Endothelial cell of umbilical vein (primary cell): Measurements from ENCODE around the gene NXPH4. TPM values are rescaled to one million over a fixed set of nuclear protein-coding genes. Genes with fewer than 3 reads are reported as not detected.

ENCODE experiments used
- BruUV-seq: library from RNA; stranded (reverse); fragments of 400-500 nt; replicated peaks from 2 replicates; lab custom pipeline; 2021; lab: Mats Ljungman, UMichigan
- CTCF ChIA-PET: fragments of 300-600, 350-600 bp; sonication (Branson Sonifier 250); formaldehyde crosslinking; loops from one replicate; lab custom pipeline; 2021; ENCODE audit warnings: antibody characterized with exemption, inconsistent platforms; lab: Charles Lee
- POLR2A ChIA-PET: fragments of 300-600, 350-600 bp; sonication (Branson Sonifier 250); formaldehyde crosslinking; loops from one replicate; lab custom pipeline; 2021; ENCODE audit warnings: antibody characterized with exemption, inconsistent platforms; lab: Charles Lee
- DNase-seq: peaks from one replicate; pipeline ENCODE4 v3.0.0-alpha.2; 2011; ENCODE audit warnings: low read depth, low spot score
- FAIRE-seq: peaks from 2 replicates; lab custom pipeline; 2011; peaks lifted over from hg19 to GRCh38; lab: Jason Lieb, UNC
- H2AFZ ChIP-seq: 2 replicates; pipeline ENCODE4 v1.6.0; 2012; ENCODE audit warnings: low read depth, low read length, control low read depth, inconsistent platforms
- H3K27ac ChIP-seq: 2 replicates; pipeline ENCODE4 v1.5.1; 2011; ENCODE audit warnings: low read depth, mild to moderate bottlenecking, control low read depth, low read length, moderate library complexity; ENCODE audit not compliant: insufficient read depth
- H3K27me3 ChIP-seq, 2 experiments: 2 replicates each; pipeline versions ENCODE4 v1.6.0 to v1.6.1; 2011; ENCODE audit warnings: low read length in 2 of 2, mixed read lengths in 1 of 2; ENCODE audit not compliant: control insufficient read depth in 2 of 2, insufficient read depth in 2 of 2
- H3K36me3 ChIP-seq, 2 experiments: 2 replicates in 1 of 2; 3 replicates in 1 of 2; pipeline ENCODE4 v1.5.1; 2011; ENCODE audit warnings: low read length in 2 of 2, mild to moderate bottlenecking in 1 of 2, moderate library complexity in 1 of 2; ENCODE audit not compliant: control insufficient read depth in 2 of 2, insufficient read depth in 2 of 2; ENCODE audit errors: extremely low read depth in 1 of 2
- H3K4me1 ChIP-seq: 3 replicates; pipeline ENCODE4 v1.5.1; 2011; ENCODE audit warnings: mild to moderate bottlenecking, low read length; ENCODE audit not compliant: control insufficient read depth, insufficient read depth; ENCODE audit errors: extremely low read depth
- H3K4me2 ChIP-seq: 2 replicates; pipeline ENCODE4 v1.6.1; 2011; ENCODE audit warnings: low read length, control low read depth, mixed read lengths; ENCODE audit not compliant: insufficient read depth
- H3K4me3 ChIP-seq, 3 experiments: fragments of 200-600 bp in 1 of 3; sonication (generic), shearing (Covaris generic) in 1 of 3; replicated peaks in 1 of 3; 2 replicates each; pipeline ENCODE4 v1.5.1; 2011 to 2016; ENCODE audit warnings: control low read depth in 3 of 3, low read length in 3 of 3, mild to moderate bottlenecking in 2 of 3, inconsistent platforms in 1 of 3, low read depth in 1 of 3, moderate library complexity in 1 of 3; ENCODE audit not compliant: insufficient read depth in 1 of 3
- H3K79me2 ChIP-seq: 2 replicates; pipeline ENCODE4 v1.6.0; 2012; ENCODE audit warnings: low read length, inconsistent platforms; ENCODE audit not compliant: control insufficient read depth, insufficient read depth
- H3K9ac ChIP-seq: replicated peaks from 2 replicates; pipeline ENCODE3; 2011; ENCODE audit warnings: low read length, control low read depth; ENCODE audit not compliant: insufficient read depth; ENCODE audit errors: extremely low read depth
- H3K9me1 ChIP-seq: replicated peaks from 3 replicates; pipeline ENCODE4 v1.6.0; 2011; ENCODE audit warnings: mild to moderate bottlenecking, low read length; ENCODE audit not compliant: control insufficient read depth, insufficient read depth; ENCODE audit errors: extremely low read depth
- H3K9me3 ChIP-seq: replicated peaks from 2 replicates; pipeline ENCODE4 v1.5.1; 2012; ENCODE audit warnings: low read length, inconsistent platforms; ENCODE audit not compliant: control insufficient read depth, insufficient read depth
- H4K20me1 ChIP-seq: replicated peaks from 2 replicates; pipeline ENCODE3; 2011; ENCODE audit warnings: mild to moderate bottlenecking, low read length; ENCODE audit not compliant: control insufficient read depth, insufficient read depth; ENCODE audit errors: extremely low read depth
- EZH2 ChIP-seq: IDR thresholded peaks from 2 replicates; pipeline ENCODE4 v1.6.1; 2012; ENCODE audit warnings: borderline replicate concordance, low read depth, mild to moderate bottlenecking, moderate library complexity, low read length, inconsistent platforms; ENCODE audit not compliant: severe bottlenecking
- FOS ChIP-seq: IDR thresholded peaks from 2 replicates; pipeline ENCODE4 v1.6.1; 2011; ENCODE audit warnings: mild to moderate bottlenecking, low read length, moderate library complexity, borderline replicate concordance; ENCODE audit not compliant: insufficient read depth
- MAX ChIP-seq: IDR thresholded peaks from 2 replicates; pipeline ENCODE4 v1.6.1; 2011; ENCODE audit not compliant: insufficient read depth, insufficient read length
- MYC ChIP-seq: IDR thresholded peaks from one replicate; pipeline ENCODE4 v1.6.1; 2011; ENCODE audit warnings: mild to moderate bottlenecking, low read depth, low read length
- POLR2A ChIP-seq: IDR thresholded peaks from 2 replicates; pipeline ENCODE4 v1.6.1; 2012; ENCODE audit warnings: low read depth, mild to moderate bottlenecking, control low read depth, low read length
- POLR2AphosphoS5 ChIP-seq: IDR thresholded peaks from 2 replicates; pipeline ENCODE4 v1.6.1; 2012; ENCODE audit warnings: low read depth, mild to moderate bottlenecking, control low read depth, low read length, moderate library complexity; ENCODE audit not compliant: insufficient read depth
- dilution Hi-C: fragments of 300-500 bp; cut with MboI; formaldehyde crosslinking; loops from one replicate; pipeline ENCODE4 v1.15.0; 2019; ENCODE audit warnings: low sequenced_read_pairs; ENCODE audit not compliant: extremely low pct_ligation_motif_present
- intact Hi-C: fragments of 100-400 bp; cut with micrococcal nuclease; formaldehyde crosslinking; loops from one replicate; pipeline ENCODE4 v1.10.0; 2022
- polyA plus RNA-seq, 4 experiments: library from polyadenylated mRNA; depleted of rRNA in 3 of 4; stranded (reverse) in 3 of 4; unstranded in 1 of 4; fragments of >200 nt; gene quantifications; 2 replicates each; pipeline versions ENCODE4 v1.2.1 to v1.2.3, GENCODE V29; 2011 to 2012; ENCODE audit warnings: missing spikeins in 1 of 4
- total RNA-seq: library from RNA; stranded (reverse); gene quantifications from 2 replicates; pipeline ENCODE4 v1.2.3, GENCODE V29; 2021
- TF ChIP-seq, protein P1 (sequence below), 2 donors: IDR thresholded peaks; 1 replicate in 1 of 2; 2 replicates in 1 of 2; pipeline ENCODE4 v1.5.1; 2011; ENCODE audit warnings: low read length in 2 of 2, mild to moderate bottlenecking in 2 of 2, moderate library complexity in 2 of 2, control low read depth in 1 of 2, inconsistent platforms in 1 of 2, low read depth in 1 of 2; ENCODE audit not compliant: insufficient read depth in 1 of 2; ENCODE audit errors: extremely low read depth in 1 of 2

Gene NXPH4
- total and polyA plus RNA-seq, 2 donors (not counting 3 experiments of a cell fraction or from before 2014, with no cell fraction given), result 0.07 TPM; not detected in 1

DNA sequence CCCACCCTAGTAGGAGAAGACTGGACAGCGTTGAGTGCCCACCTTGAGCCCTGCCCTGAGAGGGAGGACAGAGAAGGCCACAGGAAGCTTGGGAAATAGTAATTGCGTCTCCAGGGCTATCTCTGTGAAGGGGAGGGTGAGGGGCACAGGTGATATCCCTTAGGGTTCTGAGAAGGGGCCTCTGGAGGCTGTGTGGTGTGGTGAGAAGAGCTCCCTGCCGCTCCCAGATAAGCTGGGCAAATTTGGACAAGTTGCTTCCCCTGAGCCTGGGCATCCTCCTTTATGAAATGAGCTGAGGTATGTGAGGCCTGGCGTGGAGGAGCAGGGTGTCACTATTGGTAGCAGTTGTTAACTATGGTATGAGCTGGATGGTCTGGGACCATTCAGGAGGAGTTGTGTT lies 45.7 kb upstream of the NXPH4 start:
- Histone ChIP-seq H3K4me1 (no peaks in the 10 kb centered on the region), H3K36me3 (no peaks in the 10 kb centered on the region), H3K27ac (no peak overlapping the region), H3K27me3 (no peaks in the 10 kb centered on the region), H3K4me3 (no peak overlapping the region), H3K4me2 (no peak overlapping the region), H3K9me1 (no peaks in the 10 kb centered on the region), H3K9ac (no peak overlapping the region), H4K20me1 (no peaks in the 10 kb centered on the region), H3K79me2 (no peaks in the 10 kb centered on the region), H3K9me3 (no peaks in the 10 kb centered on the region), H2AFZ (no peak overlapping the region)
- BruUV-seq, result no TSS peak
- DNase-seq, result no peak
- TF ChIP-seq FOS (no peak), EZH2 (no peak), MYC (no peak), POLR2A (no peak), MAX (no peak), POLR2AphosphoS5 (no peak)
- TF ChIP-seq, protein P1, sequence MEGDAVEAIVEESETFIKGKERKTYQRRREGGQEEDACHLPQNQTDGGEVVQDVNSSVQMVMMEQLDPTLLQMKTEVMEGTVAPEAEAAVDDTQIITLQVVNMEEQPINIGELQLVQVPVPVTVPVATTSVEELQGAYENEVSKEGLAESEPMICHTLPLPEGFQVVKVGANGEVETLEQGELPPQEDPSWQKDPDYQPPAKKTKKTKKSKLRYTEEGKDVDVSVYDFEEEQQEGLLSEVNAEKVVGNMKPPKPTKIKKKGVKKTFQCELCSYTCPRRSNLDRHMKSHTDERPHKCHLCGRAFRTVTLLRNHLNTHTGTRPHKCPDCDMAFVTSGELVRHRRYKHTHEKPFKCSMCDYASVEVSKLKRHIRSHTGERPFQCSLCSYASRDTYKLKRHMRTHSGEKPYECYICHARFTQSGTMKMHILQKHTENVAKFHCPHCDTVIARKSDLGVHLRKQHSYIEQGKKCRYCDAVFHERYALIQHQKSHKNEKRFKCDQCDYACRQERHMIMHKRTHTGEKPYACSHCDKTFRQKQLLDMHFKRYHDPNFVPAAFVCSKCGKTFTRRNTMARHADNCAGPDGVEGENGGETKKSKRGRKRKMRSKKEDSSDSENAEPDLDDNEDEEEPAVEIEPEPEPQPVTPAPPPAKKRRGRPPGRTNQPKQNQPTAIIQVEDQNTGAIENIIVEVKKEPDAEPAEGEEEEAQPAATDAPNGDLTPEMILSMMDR (IDR thresholded peaks at IDR 0.05; ENCODE audit: extremely low read depth in 1 of 2, insufficient read depth in 1 of 2, low read depth in 1 of 2, low read length in 2 of 2), result no peak
- dilution Hi-C loops, result loop anchor here (5.0 kb wide), 1 partner anchor 49 kb away; no protein-coding TSS in a partner anchor
- POLR2A ChIA-PET, result no interaction called here
- CTCF ChIA-PET, result interaction anchor here (1.9 to 13.0 kb wide), 3 partner anchors 15 to 102 kb away, joined by 14 to 429 read pairs (median 109); partner anchors contain the start of gene LRP1
- intact Hi-C loops, result no loop called here
- no peak for FAIRE-seq
